Measurements from ENCODE around the gene ACOT7.

The ACOT7 gene

DNA sequence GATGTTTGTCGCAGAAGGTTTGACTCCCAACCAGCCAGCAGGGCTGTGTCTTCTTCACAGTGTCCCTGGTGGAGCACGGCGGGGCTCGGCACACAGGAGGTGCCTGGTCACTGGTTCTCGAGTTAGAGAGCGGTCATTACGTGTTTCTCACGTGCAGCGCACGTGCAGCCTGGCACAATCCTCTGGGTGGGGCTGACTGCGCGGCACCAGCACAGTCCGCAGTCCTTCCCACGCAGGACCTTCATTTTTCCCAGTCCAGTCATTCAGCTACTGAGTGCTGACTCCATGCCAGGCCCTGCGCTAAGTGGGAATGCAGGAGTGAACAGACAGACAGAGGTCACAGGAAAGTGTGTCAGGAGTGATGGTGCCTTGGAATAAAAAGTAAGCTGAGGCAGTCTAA lies 86.5 kb downstream of the ACOT7 start:
- no peak for DNase-seq

DNA sequence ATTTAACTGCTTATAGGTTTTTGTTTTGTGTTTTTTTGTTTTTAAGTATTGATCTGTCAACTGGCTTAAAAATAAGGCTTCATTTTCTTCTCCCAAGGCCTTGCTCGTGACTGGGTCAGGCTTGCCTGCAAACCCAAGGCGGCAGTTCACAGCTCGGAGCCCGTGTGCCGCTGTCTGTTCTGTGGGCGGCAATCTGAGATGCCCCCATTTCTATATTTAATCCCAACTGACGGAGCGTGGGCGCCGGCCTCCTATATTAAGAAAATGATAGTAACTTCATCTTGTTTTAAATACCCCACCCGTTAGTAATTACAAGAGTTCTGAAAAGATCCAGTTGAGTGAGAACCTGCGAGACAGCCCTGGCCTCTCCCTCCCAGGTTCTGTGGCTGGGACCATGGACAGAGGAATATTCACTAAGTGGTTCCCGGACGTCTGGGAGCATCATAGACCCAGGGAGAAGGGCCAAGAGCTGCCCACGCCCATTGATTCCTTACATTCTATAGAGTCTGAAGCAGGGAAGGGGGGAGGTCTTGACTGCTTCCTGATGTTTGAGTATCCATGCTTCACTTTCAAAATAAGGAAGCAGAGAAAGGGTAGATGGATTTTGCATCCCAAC lies 90.1 kb downstream of the ACOT7 start:
- no peak for DNase-seq

DNA sequence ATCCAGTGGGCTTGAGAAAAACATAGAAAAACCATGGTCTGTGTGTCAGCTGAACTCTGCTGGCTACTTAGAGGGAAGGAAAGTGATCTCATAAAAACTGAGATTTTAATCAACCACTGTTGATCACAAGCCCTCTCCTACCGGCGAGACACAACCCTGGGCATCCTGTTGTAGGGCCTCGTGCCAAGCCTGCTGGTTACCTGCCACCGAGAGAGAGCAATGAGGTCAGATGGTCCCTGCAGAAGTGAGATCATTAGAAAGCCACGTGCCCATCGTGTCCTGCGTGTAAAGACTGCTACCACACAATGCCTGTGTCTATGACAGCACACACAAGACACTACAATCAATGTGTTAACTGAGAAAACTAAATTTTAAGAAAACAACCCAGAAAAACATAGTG lies 91.0 kb downstream of the ACOT7 start:
- no peak for DNase-seq

DNA sequence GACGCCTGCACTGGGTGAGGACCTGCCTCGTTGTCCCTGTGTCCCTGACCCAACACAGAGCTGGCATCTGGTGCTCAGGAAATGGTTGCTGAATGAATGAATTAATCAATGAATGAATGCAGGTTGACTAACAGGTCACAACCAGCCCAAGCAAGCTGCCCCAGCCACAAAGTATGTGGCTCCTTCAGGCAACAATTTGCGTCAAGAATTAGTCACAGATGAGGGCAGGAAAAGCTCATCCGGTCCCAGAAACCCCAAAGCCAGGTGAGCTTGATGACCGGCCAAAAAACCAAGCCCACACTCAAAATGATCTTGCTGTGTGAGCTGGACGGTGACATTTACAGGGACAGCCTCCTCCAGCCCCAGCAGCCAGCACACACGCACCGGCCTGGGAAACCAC lies 92.0 kb downstream of the ACOT7 start:
- DNase-seq = no peak

DNA sequence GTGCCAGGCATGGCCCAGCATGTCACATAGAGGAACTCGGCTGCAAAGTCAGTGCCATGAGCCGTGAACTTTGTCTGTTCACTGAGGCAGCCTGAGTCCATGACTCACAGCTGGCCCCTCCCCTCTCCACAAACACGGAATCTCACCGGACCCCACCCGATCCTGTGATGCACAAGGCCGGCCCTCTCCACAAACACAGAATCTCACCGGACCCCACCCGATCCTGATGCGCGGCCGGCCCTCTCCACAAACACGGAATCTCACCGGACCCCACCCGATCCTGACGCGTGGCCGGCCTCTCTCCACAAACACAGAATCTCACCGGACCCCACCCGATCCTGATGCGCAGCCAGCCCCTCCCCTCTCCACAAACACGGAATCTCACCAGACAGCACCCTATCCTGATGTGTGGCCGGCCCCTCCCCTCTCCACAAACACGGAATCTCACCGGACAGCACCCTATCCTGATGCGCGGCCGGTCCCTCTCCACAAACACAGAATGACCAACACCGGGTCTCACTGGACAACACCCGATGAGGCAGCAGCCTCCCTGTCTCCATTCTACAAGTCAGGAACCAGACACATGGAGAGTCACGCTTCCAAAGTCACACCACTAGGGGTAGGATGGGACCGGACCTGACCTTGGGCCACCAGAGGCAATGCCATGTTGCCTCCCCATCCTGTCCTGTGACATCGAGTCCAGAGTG lies 93.1 kb downstream of the ACOT7 start:
- DNase-seq = no peak

DNA sequence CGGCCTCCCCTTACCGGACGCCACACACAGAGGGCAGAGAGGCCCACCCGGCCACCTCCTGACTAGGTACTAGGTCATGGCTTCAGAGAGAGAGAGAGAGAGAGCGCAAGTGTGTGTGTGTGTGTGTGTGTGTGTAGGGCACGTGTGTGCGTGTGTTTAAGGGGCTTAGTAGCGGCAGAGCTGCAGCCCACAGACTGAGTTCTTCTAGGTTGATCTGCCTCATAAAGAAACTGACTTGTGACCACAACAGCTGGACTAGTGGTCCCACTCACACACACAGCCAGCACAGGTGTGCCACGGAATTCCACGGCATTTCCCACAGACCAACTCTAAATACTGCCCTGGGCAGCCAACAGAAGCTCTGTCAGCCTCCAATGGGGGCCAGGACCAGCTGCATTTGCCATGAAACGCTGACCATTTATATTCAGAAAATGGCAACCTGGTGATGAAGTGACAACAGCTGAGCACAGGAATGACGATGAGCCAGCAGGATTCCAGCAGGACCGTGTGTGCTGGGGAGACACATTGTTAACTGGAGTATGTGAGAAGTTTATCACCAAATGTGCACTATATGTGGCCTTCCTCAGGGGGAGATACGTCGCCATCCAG lies 93.9 kb downstream of the ACOT7 start:
- DNase-seq = no peak

DNA sequence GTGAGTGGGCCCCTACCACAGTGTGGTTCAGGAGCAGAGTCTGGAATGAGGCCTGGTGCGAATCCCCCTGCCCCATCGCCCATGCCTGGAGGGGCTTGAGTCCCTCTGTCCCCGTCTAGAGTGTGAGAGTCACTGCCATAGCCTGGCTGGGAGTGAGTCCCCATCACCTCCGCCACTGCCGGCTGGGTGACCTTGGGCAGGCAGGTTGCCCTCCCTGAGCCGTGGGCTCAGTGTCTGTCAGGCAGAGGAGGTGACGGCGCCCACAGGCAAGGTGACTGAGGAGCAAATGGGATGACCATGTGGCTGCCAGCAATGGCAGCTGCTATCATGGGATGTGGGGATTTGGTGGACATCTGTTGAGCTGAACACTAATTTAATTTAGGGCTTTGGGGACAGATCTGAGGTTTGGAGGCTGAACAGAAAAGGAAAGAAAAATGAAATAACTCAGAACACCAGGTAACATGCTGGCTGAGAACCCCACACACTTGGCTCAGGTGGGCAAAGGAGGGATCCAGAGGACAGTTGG lies 94.6 kb downstream of the ACOT7 start:
- DNase-seq = no peak

DNA sequence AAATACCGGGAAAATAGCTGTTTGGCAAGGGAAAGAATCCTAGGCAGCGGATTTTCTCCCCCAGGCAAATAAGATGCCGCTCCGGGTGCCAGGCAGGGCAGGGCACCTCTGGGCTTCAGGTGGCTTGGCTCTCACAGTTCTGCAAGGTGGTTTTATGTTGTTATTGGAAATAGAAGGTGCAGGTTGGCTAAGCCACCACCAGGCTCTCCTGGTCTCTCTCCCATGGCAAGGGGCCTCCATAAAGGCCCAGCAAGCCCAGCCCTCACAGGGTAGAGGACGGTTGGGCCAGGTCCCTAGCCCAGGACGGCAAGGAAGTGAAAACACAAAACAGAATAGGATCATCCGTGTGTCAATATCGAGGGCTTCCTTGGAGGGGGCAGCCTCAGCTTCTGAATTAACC lies 95.0 kb downstream of the ACOT7 start:
- DNase-seq = no peak

DNA sequence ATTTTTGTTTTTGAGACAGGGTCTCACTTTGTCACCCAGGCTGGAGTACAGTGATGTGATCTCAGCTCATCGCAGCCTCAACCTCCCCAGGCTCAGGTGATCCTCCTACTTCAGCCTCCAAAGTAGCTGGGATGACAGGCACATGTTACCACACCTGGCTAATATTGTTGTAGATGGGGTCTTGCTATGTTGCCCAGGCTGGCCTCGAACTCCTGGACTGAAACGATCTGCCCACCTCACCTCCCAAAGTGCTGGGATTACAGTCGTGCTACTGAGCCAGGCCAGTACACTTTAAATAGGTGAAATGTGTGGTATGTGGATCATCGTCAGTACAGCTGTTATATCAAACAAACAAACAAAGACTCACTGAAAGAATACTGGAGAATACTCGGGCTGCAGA lies 97.7 kb downstream of the ACOT7 start:
- DNase-seq = no peak

DNA sequence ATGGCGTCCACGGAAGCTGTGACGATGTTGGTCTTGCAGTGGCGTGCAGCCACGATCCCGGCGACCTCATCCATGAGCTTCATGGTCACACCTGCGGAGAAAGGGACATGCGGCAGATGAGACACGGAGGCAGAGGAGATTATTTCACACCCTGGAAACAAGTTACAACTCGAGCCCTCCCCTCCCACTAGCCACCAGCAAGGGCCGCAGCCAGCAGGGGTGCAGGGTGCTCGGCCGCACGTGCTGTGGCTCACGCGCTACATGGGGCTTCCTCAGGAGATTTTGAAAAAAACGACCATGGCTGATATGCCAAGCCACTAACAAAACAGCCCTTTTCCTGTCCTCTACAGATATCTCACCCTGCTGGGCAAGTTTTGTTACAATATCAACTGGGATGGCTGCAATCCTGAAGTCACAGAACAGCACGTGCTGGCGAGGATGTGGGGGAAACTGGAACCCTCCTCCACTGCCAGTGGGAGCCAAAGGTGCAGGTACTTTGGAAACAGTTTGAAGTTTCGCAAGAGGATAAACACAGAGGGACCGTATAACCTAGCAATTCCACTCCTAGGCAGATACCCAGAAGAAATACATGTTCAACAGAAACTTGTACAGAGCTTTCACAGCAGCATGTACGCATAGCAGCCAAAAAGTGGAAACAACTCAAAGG lies 98.5 kb downstream of the ACOT7 start:
- DNase-seq = peak; percentile 89

DNA sequence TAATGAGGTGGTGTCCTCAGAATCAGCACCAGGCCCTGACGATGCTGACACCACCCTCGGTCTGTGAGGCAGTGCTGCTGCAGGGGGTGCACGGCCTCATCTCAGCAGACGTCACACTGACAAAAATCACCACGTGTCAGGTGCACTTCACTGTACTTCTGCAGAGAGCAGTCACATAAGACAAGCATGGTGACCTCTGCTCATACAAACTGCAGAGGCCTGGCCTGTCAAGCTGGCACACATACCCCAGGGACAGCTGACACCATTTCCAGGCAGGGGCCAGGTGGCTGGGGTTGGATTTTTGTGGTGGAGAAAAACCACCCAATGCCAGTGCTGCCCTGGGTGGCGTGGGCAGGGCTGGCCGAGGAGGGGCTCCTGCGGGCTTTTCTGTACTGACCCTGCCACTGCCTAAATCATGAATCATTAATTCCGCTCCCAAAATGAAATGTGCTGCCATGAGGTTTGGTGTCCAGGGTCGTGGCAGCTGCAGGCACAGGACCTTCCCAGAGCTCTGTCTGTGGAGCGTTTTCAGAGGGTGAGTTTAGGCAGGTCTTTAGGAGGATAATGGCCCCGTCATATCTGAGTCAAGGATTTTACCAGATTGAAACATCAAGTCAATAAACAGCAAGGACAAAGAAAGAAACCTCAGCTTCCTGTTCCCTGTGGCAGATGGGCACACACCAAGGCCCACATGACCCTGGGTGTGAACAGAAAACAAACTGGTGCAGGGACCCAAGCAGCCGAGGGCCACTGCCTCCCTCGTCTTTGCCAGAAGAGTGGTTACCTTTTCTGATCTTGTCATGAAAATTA lies 99.3 kb downstream of the ACOT7 start:
- peak; percentile 74 for DNase-seq

DNA sequence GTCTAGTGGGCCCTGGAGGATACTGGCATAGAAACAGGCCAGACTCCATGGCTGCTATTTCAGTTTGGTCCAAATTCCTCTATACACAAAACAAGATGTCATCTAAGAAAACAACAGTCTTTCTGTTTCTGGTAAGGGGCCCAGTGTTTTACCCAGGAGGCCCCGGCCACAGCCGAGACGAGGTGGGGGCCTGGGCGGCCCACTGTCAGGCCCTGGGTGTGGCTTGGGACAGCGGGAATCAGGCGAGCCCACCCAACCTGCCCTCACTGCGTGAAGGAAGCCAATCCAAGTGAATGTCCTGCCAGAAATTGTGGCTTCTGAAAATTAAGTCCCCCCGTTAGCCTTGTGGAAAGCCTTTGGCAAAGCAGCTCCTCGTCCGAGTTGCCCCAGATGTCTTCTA lies 101.5 kb downstream of the ACOT7 start:
- no peak for DNase-seq

DNA sequence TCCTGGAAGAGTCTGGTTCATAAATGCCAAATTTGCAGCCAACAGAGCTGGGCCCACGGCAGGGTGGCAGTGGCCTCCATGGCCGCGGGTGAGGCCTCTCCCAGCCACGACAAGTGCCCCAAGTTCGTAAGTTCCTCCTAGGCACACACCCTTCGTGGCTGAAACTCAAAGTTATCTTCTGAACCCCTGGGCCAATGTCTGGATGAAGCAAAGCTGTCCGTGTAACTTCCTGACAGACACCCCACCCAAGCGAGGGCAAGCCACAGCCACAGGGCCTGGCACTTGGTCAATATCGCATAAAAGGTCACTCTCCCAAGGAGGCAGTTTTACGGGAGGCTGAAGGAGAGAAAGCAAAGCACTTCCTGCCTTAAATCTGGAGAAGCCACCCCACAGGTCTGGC lies 104.9 kb downstream of the ACOT7 start:
- DNase-seq = no peak

DNA sequence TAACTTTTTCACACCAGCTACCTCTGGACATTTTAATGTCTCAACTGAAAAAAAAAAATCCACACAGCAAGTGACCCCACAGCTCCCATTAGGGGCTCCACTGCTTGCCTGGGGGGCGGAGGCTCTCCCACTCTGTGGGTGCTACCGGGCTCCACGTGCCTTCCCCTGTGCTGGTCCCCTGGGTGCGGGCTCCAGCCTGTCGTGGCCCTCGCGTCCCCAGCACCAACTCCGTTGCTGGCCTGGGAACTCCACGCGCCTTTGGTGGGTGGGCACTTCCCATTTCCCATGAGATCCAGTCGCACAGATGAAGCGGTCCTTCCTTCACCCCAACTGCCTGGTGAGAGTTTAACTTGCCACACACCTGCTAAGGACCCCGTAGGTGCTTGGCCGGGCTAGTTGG lies 105.5 kb downstream of the ACOT7 start:
- DNase-seq = no peak

DNA sequence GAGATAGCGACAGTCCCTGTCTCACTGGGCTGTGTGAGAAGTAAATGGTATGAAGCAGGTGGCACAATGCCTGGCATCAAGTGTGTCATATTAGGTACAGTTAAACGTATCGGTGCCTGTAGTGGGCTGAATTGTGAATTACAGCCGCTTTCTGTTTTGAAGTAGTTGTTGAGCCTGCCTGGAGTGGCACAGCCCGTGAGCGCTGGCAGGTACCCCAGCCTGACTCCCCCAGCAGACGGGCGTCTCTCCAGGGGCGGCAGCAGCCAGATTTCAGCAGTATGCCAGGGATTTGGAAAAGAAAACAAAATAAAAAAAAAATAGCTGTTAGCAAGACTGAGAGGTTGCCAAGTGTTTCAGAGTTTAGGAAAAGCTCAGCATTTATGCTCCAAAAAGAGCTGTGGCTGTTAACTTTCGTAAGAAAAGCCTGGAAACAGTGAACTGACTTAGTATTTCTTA lies 106.1 kb downstream of the ACOT7 start:
- no peak for DNase-seq

DNA sequence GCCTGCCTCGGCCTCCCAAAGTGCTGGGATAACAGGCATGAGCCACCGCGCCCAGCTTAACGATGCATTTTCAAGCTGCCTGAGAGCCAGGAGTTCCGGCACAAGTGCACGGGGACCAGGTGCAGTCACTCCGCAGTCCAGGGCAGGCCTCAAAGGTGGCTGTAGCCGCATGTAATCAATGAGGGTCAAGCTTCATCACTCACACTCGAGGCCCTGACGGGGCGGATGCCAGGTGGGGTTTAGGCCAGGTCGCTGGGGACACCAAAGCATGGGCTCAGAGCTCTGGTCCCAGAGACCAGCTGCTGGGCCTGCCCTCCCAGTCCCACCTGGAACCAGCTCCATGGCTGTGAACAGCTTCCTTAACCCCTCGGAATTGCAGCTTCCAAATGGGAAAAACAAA lies 106.5 kb downstream of the ACOT7 start:
- DNase-seq = no peak

DNA sequence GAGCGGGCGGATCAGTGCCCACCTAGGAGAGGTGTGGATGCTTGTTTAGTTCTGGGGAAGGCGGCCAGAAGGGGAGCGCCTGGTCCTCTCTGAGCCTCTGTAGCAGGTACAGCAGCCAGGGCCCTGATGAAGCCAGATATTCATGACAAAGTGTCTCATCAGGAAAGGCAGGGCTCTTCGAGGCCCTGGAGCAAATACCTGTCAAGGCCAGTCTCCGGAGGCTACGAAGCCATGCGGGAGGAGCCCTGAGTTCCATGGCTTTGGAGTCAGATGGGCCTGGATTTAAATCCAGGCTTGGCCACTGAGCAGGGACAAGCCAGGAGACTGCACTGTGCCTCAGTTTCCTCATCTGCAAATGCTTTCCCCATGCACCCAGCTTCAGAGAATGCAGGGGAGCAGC lies 107.3 kb downstream of the ACOT7 start:
- DNase-seq = no peak

DNA sequence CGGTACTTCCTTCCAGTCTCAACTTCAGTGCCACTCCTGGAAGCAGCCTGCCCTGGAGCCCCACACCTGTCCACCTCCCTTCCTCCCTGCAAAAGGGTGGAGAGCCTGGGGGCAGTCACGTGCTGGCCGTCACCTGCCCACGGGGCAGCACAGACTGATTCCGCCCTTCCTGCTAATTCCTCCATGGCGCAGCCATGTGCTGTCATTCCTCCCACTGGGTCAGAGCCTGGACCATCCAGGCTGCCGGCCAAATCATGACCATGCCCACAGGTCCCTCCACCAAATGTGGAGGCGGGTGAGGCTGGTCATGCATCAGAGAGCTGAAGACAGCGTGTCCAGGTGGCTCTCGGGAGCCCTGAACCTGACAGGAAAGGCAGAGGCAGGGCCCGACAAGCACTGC lies 108.2 kb downstream of the ACOT7 start:
- DNase-seq = no peak

DNA sequence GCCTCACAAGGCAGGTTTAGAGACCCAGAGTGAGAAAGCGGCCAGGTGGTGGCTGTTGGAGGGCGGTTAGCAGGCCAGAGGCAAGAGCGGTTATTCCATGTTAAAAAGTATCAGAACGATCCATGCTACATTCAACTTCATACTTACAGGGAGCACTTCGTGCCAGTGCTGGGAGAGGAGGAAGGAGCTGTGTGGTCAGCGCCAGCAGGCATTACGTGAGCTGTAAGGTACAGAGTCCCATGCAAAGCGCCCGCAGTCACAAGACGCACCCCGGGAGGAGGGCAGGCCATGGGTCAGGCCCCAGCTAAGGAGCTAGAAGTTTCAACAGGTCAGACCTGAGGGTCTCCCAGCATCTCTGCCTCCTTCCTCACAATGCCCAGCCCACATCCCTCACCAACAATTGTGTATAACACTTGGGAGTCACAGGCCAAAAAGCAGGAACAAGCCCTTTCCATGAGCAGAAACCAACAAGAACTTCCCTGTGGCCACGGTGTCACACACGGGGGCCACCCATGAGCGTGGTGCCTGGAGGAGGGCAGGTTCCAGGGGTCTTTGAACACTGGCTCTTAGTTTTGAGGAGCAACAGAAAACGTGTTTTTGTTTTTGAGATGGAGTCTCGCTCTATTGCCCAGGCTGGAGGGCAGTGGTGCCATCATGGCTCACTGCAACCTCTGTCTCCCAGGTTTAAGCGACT lies 110.8 kb downstream of the ACOT7 start:
- DNase-seq = no peak

DNA sequence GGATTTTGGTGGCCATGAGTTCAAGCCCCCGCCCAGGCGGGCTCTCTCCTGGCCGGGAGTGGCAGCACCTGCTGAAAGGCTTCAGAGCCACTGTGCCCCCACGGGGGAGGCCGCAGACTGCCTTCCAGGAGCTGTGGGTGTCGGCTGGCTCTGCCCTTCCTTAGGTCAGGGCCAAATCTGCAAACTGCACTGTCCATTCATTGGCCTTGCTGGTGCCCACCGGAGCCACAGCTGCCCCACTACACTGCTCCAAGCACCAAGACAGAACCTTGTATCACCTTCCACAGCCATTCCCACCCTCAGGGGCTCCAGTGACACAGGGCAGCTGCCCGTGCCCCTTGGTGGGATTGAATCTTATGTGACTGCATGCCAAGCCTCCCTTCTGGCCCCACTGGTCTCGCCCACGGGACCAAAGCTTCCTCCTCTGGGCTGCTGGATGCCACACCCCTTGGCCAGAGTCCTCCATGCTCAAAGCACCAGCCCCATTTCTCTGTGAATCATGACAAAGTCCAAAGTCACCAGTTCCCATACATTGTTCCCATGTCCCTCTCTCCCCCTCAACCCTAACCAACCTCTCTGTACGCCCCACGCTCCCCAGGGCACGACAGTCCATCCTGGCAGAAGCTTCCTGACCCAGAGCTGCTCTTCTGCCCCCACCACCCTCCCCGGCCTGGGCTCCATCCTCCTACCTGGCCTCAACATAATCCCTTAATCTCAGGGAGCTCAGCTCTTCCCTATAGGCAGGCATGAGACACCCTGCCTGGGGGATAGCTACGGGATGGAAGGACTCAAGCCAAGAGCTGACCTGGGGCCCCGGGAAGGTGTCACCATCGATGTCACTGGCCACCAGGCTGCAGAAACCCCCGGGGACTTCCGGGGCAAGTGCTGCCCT lies 111.8 kb downstream of the ACOT7 start:
- no peak for DNase-seq
